COLO668 (cell line): ENCODE results near the gene ARSB.

Experiments
- DNase-seq: peaks from one replicate; lab custom pipeline; 2025; ENCODE audit not compliant: unreplicated experiment; lab: John Stamatoyannopoulos, UW

ARSB gene

DNA sequence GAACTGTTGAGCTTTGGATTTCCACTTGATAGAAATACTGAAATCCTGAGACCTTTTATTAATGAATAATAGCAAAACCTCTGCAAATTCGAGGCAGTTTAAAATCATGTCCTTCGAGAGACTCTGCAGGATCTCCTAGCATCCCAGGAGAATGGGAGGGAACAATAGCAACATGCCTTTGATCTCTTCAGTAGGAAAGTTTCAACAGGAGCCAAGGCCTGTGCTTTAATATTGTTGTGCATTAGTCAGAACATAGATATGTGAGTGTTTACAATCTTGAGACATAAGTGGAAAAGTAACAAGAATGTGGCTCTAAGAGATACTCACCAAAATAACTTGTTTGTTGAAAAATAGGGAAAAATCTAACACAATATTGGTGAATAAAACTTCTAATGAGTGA, 253.2 kb downstream of the ARSB start:
- no peak for DNase-seq

DNA sequence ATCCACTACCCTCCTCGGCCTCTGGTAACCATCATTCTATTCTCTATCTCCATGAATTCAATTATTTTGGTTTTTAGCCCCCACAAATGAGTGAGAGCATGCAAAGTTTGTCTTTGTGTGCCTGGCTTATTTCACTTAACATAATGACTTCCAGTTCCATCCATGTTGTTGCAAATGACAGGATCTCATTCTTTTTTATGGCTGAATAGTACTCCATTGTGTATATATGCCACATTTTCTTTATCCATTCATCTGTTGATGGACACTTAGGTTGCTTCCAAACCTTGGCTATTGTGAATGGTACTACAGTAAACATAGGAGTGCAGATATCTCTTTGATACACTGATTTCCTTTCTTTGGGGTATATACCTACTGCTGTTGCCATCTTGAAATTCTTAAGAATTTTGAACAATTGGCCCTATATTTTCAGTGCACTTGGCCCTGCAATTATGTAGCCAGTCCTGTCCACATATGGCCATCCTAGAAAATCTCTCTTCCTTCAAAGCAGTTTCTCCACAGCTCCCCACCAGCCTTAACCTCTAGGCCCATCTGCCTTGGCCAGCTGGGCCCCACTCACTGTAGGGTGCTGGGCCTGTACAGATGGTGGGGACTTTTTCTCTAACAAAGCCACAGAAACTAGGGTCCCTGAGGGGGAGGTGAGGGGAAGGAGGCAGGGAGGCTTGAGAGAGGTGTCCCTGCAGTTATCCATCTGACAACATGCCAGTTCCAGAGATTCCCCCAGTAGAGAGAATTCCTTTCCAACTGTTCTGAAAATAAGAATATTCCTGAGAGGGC, 254.6 kb downstream of the ARSB start:
- DNase-seq: no peak

DNA sequence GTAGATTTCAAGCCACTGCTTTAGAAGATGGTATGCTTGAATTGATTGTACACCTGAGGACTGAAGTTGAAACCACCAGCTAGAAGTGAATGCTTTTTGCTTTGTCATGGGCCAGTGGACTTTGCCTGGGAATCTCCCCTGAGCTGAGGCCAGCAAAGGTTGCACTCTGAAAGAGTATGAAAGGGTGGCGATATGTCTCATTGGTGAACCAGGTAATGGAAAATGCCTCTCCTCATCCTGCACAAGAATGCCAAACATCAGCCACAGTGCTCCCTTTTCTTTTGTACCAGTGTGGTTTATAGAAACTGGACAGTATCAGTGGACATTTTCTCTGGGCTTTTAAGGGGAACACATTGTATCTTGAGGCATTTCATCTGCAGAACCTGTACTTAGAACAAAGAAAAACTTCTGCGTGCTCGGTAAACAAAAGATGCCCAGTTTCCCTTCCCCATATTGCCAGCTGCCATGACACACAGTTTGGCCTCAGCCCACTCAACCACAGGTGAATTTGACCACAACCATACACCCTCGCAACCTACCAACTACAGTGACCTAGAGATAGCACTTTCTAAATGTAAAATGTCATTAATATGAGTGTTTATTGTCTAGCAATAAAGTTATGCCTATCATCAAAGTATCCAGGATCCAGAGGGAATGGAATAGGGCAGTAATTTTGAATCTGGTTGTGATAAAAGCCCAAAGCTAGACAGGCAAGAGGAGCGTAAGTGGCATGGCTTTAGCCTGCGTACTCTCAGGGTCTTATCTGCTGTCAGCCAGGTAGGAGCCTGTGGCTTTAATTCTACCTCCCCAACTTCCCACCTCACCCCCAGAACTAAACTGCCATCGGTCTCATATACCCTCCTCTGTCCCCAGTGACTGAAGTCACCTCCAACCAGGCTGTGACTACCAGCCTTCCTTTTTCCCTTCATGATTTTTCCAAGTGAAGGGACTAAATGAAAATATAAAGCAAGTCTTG, 257.0 kb downstream of the ARSB start:
- DNase-seq: peak; percentile 10
